Stomach (tissue), 9 donors: ENCODE measurements around the gene SGK1. TPM values are rescaled to one million over a fixed set of nuclear protein-coding genes. Genes with fewer than 3 reads are reported as not detected.
"Not testable (repeated sequence)": the region's sequence is repeated elsewhere in the genome, so short reads cannot be mapped to it uniquely, and the experiment has no call there.

Experiments
- DNase-seq, 2 donors: peaks; one replicate each; pipeline versions ENCODE4 v3.0.0 to v3.0.0-alpha.2; 2013 to 2019
- H3K27ac ChIP-seq, 5 donors: fragments of 200-600 bp in 4 of 5; sonication (generic) in 4 of 5; one replicate each; pipeline ENCODE4 v1.5.1; 2013 to 2019; ENCODE audit warnings: mild to moderate bottlenecking in 1 of 5, moderate library complexity in 1 of 5
- H3K27me3 ChIP-seq, 3 donors: fragments of 200-600 bp; sonication (generic); one replicate each; pipeline ENCODE4 v1.5.1; 2017 to 2019; ENCODE audit warnings: mixed run types in 1 of 3
- H3K36me3 ChIP-seq, 4 donors: fragments of 200-600 bp; sonication (generic); 1 replicate in 3 of 4; 2 replicates in 1 of 4; pipeline ENCODE4 v1.5.1; 2016 to 2019
- H3K4me1 ChIP-seq, 4 donors: fragments of 200-600 bp; sonication (generic); one replicate each; pipeline ENCODE4 v1.5.1; 2016 to 2019
- H3K4me3 ChIP-seq, 4 donors: fragments of 200-600 bp; sonication (generic) in 3 of 4; one replicate each; pipeline ENCODE4 v1.5.1; 2016 to 2019; ENCODE audit warnings: mild to moderate bottlenecking in 1 of 4
- H3K9me3 ChIP-seq, 4 donors: fragments of 200-600 bp; sonication (generic); one replicate each; pipeline ENCODE4 v1.5.1; 2016 to 2019
- EP300 ChIP-seq: sonication (generic); formaldehyde crosslinking; IDR thresholded peaks from one replicate; pipeline ENCODE4 v1.6.1; 2017; ENCODE audit warnings: antibody characterized with exemption
- POLR2A ChIP-seq, 4 donors: fragments of 450-650 bp; IDR thresholded peaks; one replicate each; pipeline ENCODE4 v1.6.1; 2016; ENCODE audit warnings: antibody characterized with exemption in 4 of 4, control low read depth in 2 of 4, mild to moderate bottlenecking in 1 of 4, moderate library complexity in 1 of 4
- POLR2AphosphoS5 ChIP-seq, 3 donors: sonication (generic); formaldehyde crosslinking; IDR thresholded peaks; one replicate each; pipeline ENCODE4 v1.6.1; 2016; ENCODE audit warnings: antibody characterized with exemption in 3 of 3
- WGBS, 5 donors: extraction: QIAGEN DNeasy Blood & Tissue Kit in 3 of 5; methylation state at CpG; one replicate each; pipeline versions ENCODE4 v1.1.5 to v1.1.7; 2013 to 2018; 5-methylcytosine and 5-hydroxymethylcytosine counted together
- intact Hi-C: fragments of 100-400 bp; cut with DNase I; formaldehyde crosslinking; loops from one replicate; pipeline ENCODE4 v1.15.1; 2023; ENCODE audit warnings: low total_unique reads
- polyA plus RNA-seq, 3 donors: library from polyadenylated mRNA; stranded (reverse); fragments of 200-250 nt; gene quantifications; one replicate each; pipeline ENCODE4 v1.2.3, GENCODE V29; 2013
- total RNA-seq, 5 donors: library from RNA; depleted of rRNA; stranded (reverse); fragments of >200 nt; gene quantifications; one replicate each; pipeline versions ENCODE4 v1.1.0 to v1.2.3, GENCODE V29; 2014 to 2016
- TF ChIP-seq, protein P1 (sequence below), 7 experiments: fragments of 450-650 bp in 4 of 7; fragments of 200-600 bp in 3 of 7; sonication (generic) in 3 of 7; IDR thresholded peaks; one replicate each; pipeline ENCODE4 v1.5.1; 2016 to 2019; ENCODE audit warnings: antibody characterized with exemption in 7 of 7, control low read depth in 2 of 7, mild to moderate bottlenecking in 1 of 7
- donor health status: healthy with polysubstance abuse.
- donor health status: Bipolar disorder and iron deficiency.
- donor health status: healthy.

The SGK1 gene
- total and polyA plus RNA-seq, 8 donors: 72.3 to 347 (median 154) TPM

- Histone ChIP-seq H3K4me3 (no peak overlapping the region), H3K27ac (no peak overlapping the region), H3K36me3 (no peaks in the 10 kb centered on the region), H3K27me3 (no peaks in the 10 kb centered on the region), H3K4me1 (peaks cover 0 to 9% (median 0%) of the 10 kb centered on the region in 4 donors), H3K9me3 (no peaks in the 10 kb centered on the region)
- TF ChIP-seq, protein P1, sequence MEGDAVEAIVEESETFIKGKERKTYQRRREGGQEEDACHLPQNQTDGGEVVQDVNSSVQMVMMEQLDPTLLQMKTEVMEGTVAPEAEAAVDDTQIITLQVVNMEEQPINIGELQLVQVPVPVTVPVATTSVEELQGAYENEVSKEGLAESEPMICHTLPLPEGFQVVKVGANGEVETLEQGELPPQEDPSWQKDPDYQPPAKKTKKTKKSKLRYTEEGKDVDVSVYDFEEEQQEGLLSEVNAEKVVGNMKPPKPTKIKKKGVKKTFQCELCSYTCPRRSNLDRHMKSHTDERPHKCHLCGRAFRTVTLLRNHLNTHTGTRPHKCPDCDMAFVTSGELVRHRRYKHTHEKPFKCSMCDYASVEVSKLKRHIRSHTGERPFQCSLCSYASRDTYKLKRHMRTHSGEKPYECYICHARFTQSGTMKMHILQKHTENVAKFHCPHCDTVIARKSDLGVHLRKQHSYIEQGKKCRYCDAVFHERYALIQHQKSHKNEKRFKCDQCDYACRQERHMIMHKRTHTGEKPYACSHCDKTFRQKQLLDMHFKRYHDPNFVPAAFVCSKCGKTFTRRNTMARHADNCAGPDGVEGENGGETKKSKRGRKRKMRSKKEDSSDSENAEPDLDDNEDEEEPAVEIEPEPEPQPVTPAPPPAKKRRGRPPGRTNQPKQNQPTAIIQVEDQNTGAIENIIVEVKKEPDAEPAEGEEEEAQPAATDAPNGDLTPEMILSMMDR (IDR thresholded peaks at IDR 0.05): no peak
- no peak for TF ChIP-seq POLR2A (IDR thresholded peaks at IDR 0.05)
- intact Hi-C loops: no loop called here
- 48 to 64% (median 56%) methylated on average over 2 of the region's 2 CpGs for WGBS, 5 donors
- DNase-seq: peak in 1 of 2 donors; percentile 9
Observed at GRCh38 chr6:134266776-134267175, 51.1 kb downstream of the SGK1 start.

- no peak for DNase-seq
- no peaks in the 10 kb centered on the region for H3K4me1 ChIP-seq
- no peaks in the 10 kb centered on the region for H3K9me3 ChIP-seq
- H3K27ac ChIP-seq: no peak overlapping the region
- TF ChIP-seq POLR2A (IDR thresholded peaks at IDR 0.05): no peak
- TF ChIP-seq, protein P1 (IDR thresholded peaks at IDR 0.05): no peak
- no peak for TF ChIP-seq POLR2AphosphoS5 (IDR thresholded peaks at IDR 0.05)
- no peak for TF ChIP-seq EP300
- H3K36me3 ChIP-seq: no peaks in the 10 kb centered on the region
- no peak overlapping the region for H3K4me3 ChIP-seq
- WGBS, 5 donors: 85 to 94% (median 92%) methylated on average over 3 to 5 of the region's 5 CpGs
- intact Hi-C loops: no loop called here
- no peaks in the 10 kb centered on the region for H3K27me3 ChIP-seq
Observed at GRCh38 chr6:134261766-134262165, 56.1 kb downstream of the SGK1 start.

DNA sequence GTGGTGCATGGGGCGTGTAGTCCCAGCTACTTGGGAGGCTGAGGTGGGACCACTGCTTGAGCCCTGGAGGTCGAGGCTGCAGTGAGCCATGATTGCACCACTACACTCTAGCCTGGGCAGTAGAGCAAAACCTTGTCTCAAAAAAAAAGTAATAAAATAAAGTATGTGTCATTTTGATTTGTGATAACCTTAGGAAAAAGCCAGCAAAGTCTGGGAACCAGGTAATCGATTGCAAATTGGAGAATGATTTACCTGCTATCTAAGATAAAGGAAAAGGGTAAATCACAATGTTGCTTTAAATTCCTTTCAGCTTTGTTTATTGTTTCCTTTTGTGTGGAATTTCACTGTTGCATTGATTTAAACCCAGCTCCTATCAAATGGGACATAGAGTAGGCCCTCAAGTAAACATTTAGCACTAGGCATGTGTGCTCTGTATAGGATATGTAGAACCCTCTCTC is 59.0 kb downstream of the SGK1 start:
- 63 to 76% (median 70%) methylated on average over 3 of the region's 3 CpGs for WGBS, 5 donors
- TF ChIP-seq EP300: no peak
- H3K9me3 ChIP-seq: no peaks in the 10 kb centered on the region
- no peaks in the 10 kb centered on the region for H3K4me1 ChIP-seq
- no peaks in the 10 kb centered on the region for H3K36me3 ChIP-seq
- H3K27me3 ChIP-seq: no peaks in the 10 kb centered on the region
- DNase-seq: no peak
- intact Hi-C loops: no loop called here
- no peak overlapping the region for H3K27ac ChIP-seq
- no peak overlapping the region for H3K4me3 ChIP-seq

GRCh38 chr6:134257516-134257915 is 60.4 kb downstream of the SGK1 start:
- no peaks in the 10 kb centered on the region for H3K36me3 ChIP-seq
- WGBS, 5 donors: 56 to 85% (median 74%) methylated on average over 3 of the region's 3 CpGs
- intact Hi-C loops: no loop called here
- no peaks in the 10 kb centered on the region for H3K9me3 ChIP-seq
- H3K4me1 ChIP-seq: no peaks in the 10 kb centered on the region
- no peak overlapping the region for H3K27ac ChIP-seq
- no peak overlapping the region for H3K4me3 ChIP-seq
- DNase-seq: no peak
- no peak for TF ChIP-seq EP300
- TF ChIP-seq, protein P1 (IDR thresholded peaks at IDR 0.05): no peak
- TF ChIP-seq POLR2A (IDR thresholded peaks at IDR 0.05): no peak
- TF ChIP-seq POLR2AphosphoS5 (IDR thresholded peaks at IDR 0.05): no peak
- no peaks in the 10 kb centered on the region for H3K27me3 ChIP-seq

DNA sequence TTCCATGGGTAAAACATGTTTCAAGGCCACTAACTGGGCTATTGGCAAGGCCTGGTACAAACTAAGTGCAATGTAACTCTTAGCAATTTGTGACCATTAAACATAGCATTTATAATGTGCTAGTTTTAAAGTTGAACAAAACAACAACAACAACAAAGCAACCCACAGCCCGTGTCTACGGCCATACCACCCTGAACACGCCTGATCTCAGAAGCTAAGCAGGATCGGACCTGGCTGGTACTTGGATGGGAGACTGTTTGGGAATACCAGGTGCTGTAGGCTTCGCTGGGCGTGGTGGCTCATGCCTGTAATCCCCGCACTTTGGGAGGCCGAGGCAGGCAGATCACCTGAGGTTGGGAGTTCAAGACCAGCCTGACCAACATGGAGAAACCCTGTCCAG is 61.0 kb downstream of the SGK1 start:
- Histone ChIP-seq H3K36me3 (no peaks in the 10 kb centered on the region), H3K9me3 (no peaks in the 10 kb centered on the region), H3K4me3 (no peak overlapping the region), H3K4me1 (no peaks in the 10 kb centered on the region), H3K27ac (no peak overlapping the region), H3K27me3 (no peaks in the 10 kb centered on the region)
- 94 to 98% (median 97%) methylated on average over 8 of the region's 8 CpGs for WGBS, 5 donors
- intact Hi-C loops: no loop called here
- TF ChIP-seq POLR2AphosphoS5 (IDR thresholded peaks at IDR 0.05) (no peak), POLR2A (IDR thresholded peaks at IDR 0.05) (no peak), EP300 (no peak)
- TF ChIP-seq, protein P1 (IDR thresholded peaks at IDR 0.05): no peak
- DNase-seq: no peak

- H3K27me3 ChIP-seq, intact Hi-C loops, H3K36me3 ChIP-seq, H3K4me1 ChIP-seq, H3K27ac ChIP-seq, H3K4me3 ChIP-seq, H3K9me3 ChIP-seq, DNase-seq: not testable (repeated sequence)
- WGBS, 5 donors: 83 to 96% (median 93%) methylated on average over 2 of the region's 2 CpGs
Observed at GRCh38 chr6:134255280-134255679, 62.6 kb downstream of the SGK1 start.
